GM12878 (cell line): ENCODE results near the gene RNF41.

Experiments
- EZH2 ChIP-seq: IDR thresholded peaks from 2 replicates; pipeline ENCODE4 v1.6.1; 2012; ENCODE audit warnings: low read depth, mild to moderate bottlenecking, control low read depth, inconsistent platforms, low read length, borderline replicate concordance; ENCODE audit not compliant: control insufficient read depth
- SIN3A ChIP-seq: IDR thresholded peaks from 2 replicates; pipeline ENCODE4 v1.6.1; 2012; ENCODE audit warnings: low read depth, low read length, improper control_type of control experiment

DNA sequence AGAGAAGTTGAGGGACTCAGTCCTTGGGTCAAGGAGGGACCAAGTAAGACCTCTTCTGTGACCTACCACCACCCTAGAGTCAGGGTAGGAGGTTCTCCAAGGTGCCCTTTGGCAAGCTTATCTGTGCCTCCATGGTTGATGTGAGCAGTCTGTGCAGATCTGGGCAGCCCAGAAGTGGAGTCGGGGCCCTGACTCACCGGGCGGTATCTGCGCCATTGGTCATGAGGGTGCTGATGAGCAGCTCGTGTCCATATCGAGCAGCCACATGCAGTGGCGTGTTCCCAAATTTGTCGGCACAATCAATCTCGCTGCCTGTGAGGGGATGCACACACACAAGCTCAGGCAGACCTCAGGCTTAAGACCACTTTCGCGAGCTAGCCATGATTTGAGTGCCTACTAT, 31.4 kb upstream of the RNF41 start:
- TF ChIP-seq SIN3A (no peak), EZH2 (no peak)
